22Rv1 (cell line): ENCODE data around the gene EXD3.

Experiments used
- CTCF ChIP-seq: fragments of 450-650 bp; IDR thresholded peaks from 2 replicates; pipeline ENCODE4 v1.5.1; 2017; ENCODE audit warnings: mild to moderate bottlenecking
- ZFX ChIP-seq: fragments of 450-650 bp; IDR thresholded peaks from 2 replicates; pipeline ENCODE4 v1.6.1; 2017; ENCODE audit warnings: antibody characterized with exemption, borderline replicate concordance

- no peak for TF ChIP-seq CTCF
- no peak for TF ChIP-seq ZFX
Observed at GRCh38 chr9:137428841-137429545, 6.0 kb upstream of the EXD3 start.
